ENCODE data around the gene ASAP2. TPM values are rescaled to one million over a fixed set of nuclear protein-coding genes. Genes with fewer than 3 reads are reported as not detected.

Gene ASAP2
- 10 to 100 TPM; 33.2 to 62.1 (median 54.5) TPM for total RNA-seq

GRCh38 chr2:9205963-9206948 lies at the start of gene ASAP2:
Gene ASAP2, plus strand, starts transcription at chr2:9206812. Its CDS starts 293 bp downstream, at chr2:9207105.
- intact Hi-C loops (cut with DNase I; ENCODE audit: low total_unique reads): loop anchor here (5.0 to 10.0 kb wide), 2 partner anchors 61 to 126 kb away; no protein-coding TSS in a partner anchor
- no peaks in the 10 kb centered on the region for H3K27me3 ChIP-seq
- peak; percentile 78 for DNase-seq
- peak within 1 kb of the TSS; percentile 73 to 97 (median 90) for H3K4me3 ChIP-seq
- H3K36me3 ChIP-seq: no peaks in the 10 kb centered on the region
- in situ Hi-C loops (cut with MboI; ENCODE audit: low pct_ligation_motif_present in 1 of 4, low pct_unique_long_range_greater_than_20kb in 1 of 4, low sequenced_read_pairs in 3 of 4): loop anchor here in 1 of 4 donors (25.0 kb wide), 1 partner anchor 131 kb away; no protein-coding TSS in a partner anchor
- TF ChIP-seq POLR2AphosphoS5 (IDR thresholded peaks at IDR 0.05): peak; percentile 62 to 83 (median 77)
- no peak for TF ChIP-seq POLR2A (IDR thresholded peaks at IDR 0.05)
- TF ChIP-seq EP300 (IDR thresholded peaks at IDR 0.05; ENCODE audit: low read depth): no peak
- TF ChIP-seq CTCF (IDR thresholded peaks at IDR 0.05): peak; percentile 78 to 88 (median 84)
- 2% methylated on average over 62 of the region's 128 CpGs; no CpG with 5 or more reads in 1 of the 2 donors for WGBS, 2 donors (ENCODE audit: low coverage in 1 of 2)
- H3K27ac ChIP-seq: peak within 1 kb of the TSS; percentile 93 to 97 (median 95)
- no peaks in the 10 kb centered on the region for H3K9me3 ChIP-seq
- H3K4me1 ChIP-seq: peaks cover 0 to 41% (median 28%) of the 10 kb centered on the region in 4 donors

GRCh38 chr2:9158786-9159779 lies 47.5 kb upstream of the ASAP2 start:
- Histone ChIP-seq H3K4me3 (no peak overlapping the region), H3K27me3 (no peaks in the 10 kb centered on the region), H3K36me3 (no peaks in the 10 kb centered on the region), H3K9me3 (no peaks in the 10 kb centered on the region), H3K27ac (no peak overlapping the region), H3K4me1 (no peaks in the 10 kb centered on the region)
- 69 to 76% methylated on average over 5 to 8 of the region's 10 CpGs for WGBS, 2 donors (ENCODE audit: low coverage in 1 of 2)
- no peak for TF ChIP-seq CTCF (IDR thresholded peaks at IDR 0.05)
- no peak for TF ChIP-seq POLR2AphosphoS5 (IDR thresholded peaks at IDR 0.05)
- TF ChIP-seq EP300 (IDR thresholded peaks at IDR 0.05; ENCODE audit: low read depth): no peak
- TF ChIP-seq POLR2A (IDR thresholded peaks at IDR 0.05): no peak
- intact Hi-C loops (cut with DNase I; ENCODE audit: low total_unique reads) (no loop called here), in situ Hi-C loops (cut with MboI; ENCODE audit: low pct_ligation_motif_present in 1 of 4, low pct_unique_long_range_greater_than_20kb in 1 of 4, low sequenced_read_pairs in 3 of 4) (loop anchor here in 1 of 4 donors (25.0 kb wide), 1 partner anchor 178 kb away; no protein-coding TSS in a partner anchor)
- DNase-seq: no peak

- Histone ChIP-seq H3K36me3 (no peaks in the 10 kb centered on the region), H3K27ac (no peak overlapping the region), H3K9me3 (no peaks in the 10 kb centered on the region), H3K4me1 (no peaks in the 10 kb centered on the region), H3K4me3 (no peak overlapping the region), H3K27me3 (no peaks in the 10 kb centered on the region)
- intact Hi-C loops (cut with DNase I; ENCODE audit: low total_unique reads): no loop called here
- in situ Hi-C loops (cut with MboI; ENCODE audit: low pct_ligation_motif_present in 1 of 4, low pct_unique_long_range_greater_than_20kb in 1 of 4, low sequenced_read_pairs in 3 of 4): loop anchor here in 1 of 4 donors (25.0 kb wide), 1 partner anchor 177 kb away; no protein-coding TSS in a partner anchor
- TF ChIP-seq POLR2A (IDR thresholded peaks at IDR 0.05) (no peak), EP300 (IDR thresholded peaks at IDR 0.05; ENCODE audit: low read depth) (no peak), CTCF (IDR thresholded peaks at IDR 0.05) (no peak), POLR2AphosphoS5 (IDR thresholded peaks at IDR 0.05) (no peak)
- 87% methylated on average over 7 of the region's 7 CpGs; no CpG with 5 or more reads in 1 of the 2 donors for WGBS, 2 donors (ENCODE audit: low coverage in 1 of 2)
- DNase-seq: no peak
Observed at GRCh38 chr2:9160732-9161131, 45.9 kb upstream of the ASAP2 start.

Data from transverse colon (tissue), 4 donors.